ENCODE results near the gene PARD3B. TPM values are rescaled to one million over a fixed set of nuclear protein-coding genes. Genes with fewer than 3 reads are reported as not detected.

Gene PARD3B
- total and polyA plus RNA-seq, 10 of the 15 experiments (the other 5 are each of a cell fraction or from before 2014, with no cell fraction given) = 0.01 to 0.54 (median 0.07) TPM; not detected in 7

- ATAC-seq = no peak
- TF ChIP-seq MTA3 (IDR thresholded peaks at IDR 0.05; ENCODE audit: borderline replicate concordance, low read length) (no peak), PRDM15 (CRISPR knock-in tag; IDR thresholded peaks at IDR 0.05) (no peak), BMI1 (IDR thresholded peaks at IDR 0.05; ENCODE audit: borderline replicate concordance) (no peak), NBN (IDR thresholded peaks at IDR 0.05) (no peak), CBFB (IDR thresholded peaks at IDR 0.05; ENCODE audit: low read depth) (no peak), TCF3 (IDR thresholded peaks at IDR 0.05; ENCODE audit: borderline replicate concordance, insufficient read depth, low read depth, low read length) (no peak), CHD2 (IDR thresholded peaks at IDR 0.05; ENCODE audit: borderline replicate concordance, low read depth, low read length) (no peak)
- TF ChIP-seq, protein P1, sequence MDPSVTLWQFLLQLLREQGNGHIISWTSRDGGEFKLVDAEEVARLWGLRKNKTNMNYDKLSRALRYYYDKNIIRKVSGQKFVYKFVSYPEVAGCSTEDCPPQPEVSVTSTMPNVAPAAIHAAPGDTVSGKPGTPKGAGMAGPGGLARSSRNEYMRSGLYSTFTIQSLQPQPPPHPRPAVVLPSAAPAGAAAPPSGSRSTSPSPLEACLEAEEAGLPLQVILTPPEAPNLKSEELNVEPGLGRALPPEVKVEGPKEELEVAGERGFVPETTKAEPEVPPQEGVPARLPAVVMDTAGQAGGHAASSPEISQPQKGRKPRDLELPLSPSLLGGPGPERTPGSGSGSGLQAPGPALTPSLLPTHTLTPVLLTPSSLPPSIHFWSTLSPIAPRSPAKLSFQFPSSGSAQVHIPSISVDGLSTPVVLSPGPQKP (IDR thresholded peaks at IDR 0.05; ENCODE audit: low read depth, low read length) = no peak
- TF ChIP-seq, protein P2, sequence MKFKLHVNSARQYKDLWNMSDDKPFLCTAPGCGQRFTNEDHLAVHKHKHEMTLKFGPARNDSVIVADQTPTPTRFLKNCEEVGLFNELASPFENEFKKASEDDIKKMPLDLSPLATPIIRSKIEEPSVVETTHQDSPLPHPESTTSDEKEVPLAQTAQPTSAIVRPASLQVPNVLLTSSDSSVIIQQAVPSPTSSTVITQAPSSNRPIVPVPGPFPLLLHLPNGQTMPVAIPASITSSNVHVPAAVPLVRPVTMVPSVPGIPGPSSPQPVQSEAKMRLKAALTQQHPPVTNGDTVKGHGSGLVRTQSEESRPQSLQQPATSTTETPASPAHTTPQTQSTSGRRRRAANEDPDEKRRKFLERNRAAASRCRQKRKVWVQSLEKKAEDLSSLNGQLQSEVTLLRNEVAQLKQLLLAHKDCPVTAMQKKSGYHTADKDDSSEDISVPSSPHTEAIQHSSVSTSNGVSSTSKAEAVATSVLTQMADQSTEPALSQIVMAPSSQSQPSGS (IDR thresholded peaks at IDR 0.05; ENCODE audit: low read length) = no peak
- TF ChIP-seq, protein P3, sequence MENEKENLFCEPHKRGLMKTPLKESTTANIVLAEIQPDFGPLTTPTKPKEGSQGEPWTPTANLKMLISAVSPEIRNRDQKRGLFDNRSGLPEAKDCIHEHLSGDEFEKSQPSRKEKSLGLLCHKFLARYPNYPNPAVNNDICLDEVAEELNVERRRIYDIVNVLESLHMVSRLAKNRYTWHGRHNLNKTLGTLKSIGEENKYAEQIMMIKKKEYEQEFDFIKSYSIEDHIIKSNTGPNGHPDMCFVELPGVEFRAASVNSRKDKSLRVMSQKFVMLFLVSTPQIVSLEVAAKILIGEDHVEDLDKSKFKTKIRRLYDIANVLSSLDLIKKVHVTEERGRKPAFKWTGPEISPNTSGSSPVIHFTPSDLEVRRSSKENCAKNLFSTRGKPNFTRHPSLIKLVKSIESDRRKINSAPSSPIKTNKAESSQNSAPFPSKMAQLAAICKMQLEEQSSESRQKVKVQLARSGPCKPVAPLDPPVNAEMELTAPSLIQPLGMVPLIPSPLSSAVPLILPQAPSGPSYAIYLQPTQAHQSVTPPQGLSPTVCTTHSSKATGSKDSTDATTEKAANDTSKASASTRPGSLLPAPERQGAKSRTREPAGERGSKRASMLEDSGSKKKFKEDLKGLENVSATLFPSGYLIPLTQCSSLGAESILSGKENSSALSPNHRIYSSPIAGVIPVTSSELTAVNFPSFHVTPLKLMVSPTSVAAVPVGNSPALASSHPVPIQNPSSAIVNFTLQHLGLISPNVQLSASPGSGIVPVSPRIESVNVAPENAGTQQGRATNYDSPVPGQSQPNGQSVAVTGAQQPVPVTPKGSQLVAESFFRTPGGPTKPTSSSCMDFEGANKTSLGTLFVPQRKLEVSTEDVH (IDR thresholded peaks at IDR 0.05; ENCODE audit: low read depth, partially characterized antibody) = no peak
- TF ChIP-seq, protein P4, sequence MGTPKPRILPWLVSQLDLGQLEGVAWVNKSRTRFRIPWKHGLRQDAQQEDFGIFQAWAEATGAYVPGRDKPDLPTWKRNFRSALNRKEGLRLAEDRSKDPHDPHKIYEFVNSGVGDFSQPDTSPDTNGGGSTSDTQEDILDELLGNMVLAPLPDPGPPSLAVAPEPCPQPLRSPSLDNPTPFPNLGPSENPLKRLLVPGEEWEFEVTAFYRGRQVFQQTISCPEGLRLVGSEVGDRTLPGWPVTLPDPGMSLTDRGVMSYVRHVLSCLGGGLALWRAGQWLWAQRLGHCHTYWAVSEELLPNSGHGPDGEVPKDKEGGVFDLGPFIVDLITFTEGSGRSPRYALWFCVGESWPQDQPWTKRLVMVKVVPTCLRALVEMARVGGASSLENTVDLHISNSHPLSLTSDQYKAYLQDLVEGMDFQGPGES (IDR thresholded peaks at IDR 0.05) = no peak
Measured at GRCh38 chr2:205574001-205574400, 1028.7 kb downstream of the PARD3B start.

More at GRCh38 chr2:205574001-205574400, 1028.7 kb downstream of the PARD3B start:
- no TSS peak for BruUV-seq (replicated peaks)
- Histone ChIP-seq H3K36me3 (ENCODE audit: control insufficient read depth in 2 of 2, insufficient read depth in 2 of 2, low read length in 1 of 2) (no peaks in the 10 kb centered on the region), H3K27ac (ENCODE audit: control insufficient read depth, insufficient read depth) (no peak overlapping the region), H3K4me1 (ENCODE audit: control insufficient read depth, insufficient read depth, low read length) (no peaks in the 10 kb centered on the region), H3K4me2 (ENCODE audit: control insufficient read depth, insufficient read depth) (no peak overlapping the region), H3K27me3 (replicated peaks in 1 of 2; ENCODE audit: control insufficient read depth in 2 of 2, insufficient read depth in 2 of 2, low read length in 1 of 2) (0 out of 4 replicates have a peak, but pooled peaks cover 0 to 2% of the 10 kb centered on the region in 2 experiments), H3K9me3 (replicated peaks; ENCODE audit: control insufficient read depth, insufficient read depth, low read length) (no peaks in the 10 kb centered on the region), H3K4me3 (no peak overlapping the region), H4K20me1 (ENCODE audit: control insufficient read depth, insufficient read depth) (no peaks in the 10 kb centered on the region), H3K9ac (ENCODE audit: control insufficient read depth, insufficient read depth, low read length) (no peak overlapping the region), H3K79me2 (ENCODE audit: control insufficient read depth, insufficient read depth, low read length) (no peaks in the 10 kb centered on the region), H2AFZ (ENCODE audit: control insufficient read depth, low read depth, low read length) (no peak overlapping the region)
- intact Hi-C loops (cut with micrococcal nuclease; ENCODE audit: unreplicated experiment) = no loop called here
- CTCF ChIA-PET = no interaction called here
- FAIRE-seq = no peak
- SMC1A ChIA-PET (ENCODE audit: uncharacterized antibody, unreplicated experiment) = no interaction called here
- no peak for DNase-seq (ENCODE audit: low read depth, low spot score)
- in situ Hi-C loops (cut with MboI) = no loop called here
- RAD21 ChIA-PET (ENCODE audit: unreplicated experiment) = no interaction called here
- POLR2A ChIA-PET = no interaction called here
- 40% methylated on average over 3 of the region's 3 CpGs for WGBS (ENCODE audit: insufficient coverage, insufficient replicate concordance, low lambda C conversion rate, missing lambda C conversion rate)
